HEK293 (cell line): ENCODE data around the gene SPRY4.

Source experiments
- CTCF ChIA-PET: fragments of 350-600 bp; formaldehyde crosslinking; extraction: SDS; loops from one replicate; lab custom pipeline; 2021; ENCODE audit warnings: antibody characterized with exemption; lab: Yijun Ruan, JAX
- POLR2A ChIA-PET: fragments of 300-600 bp; formaldehyde crosslinking; extraction: SDS; loops from one replicate; lab custom pipeline; 2020; ENCODE audit warnings: antibody characterized with exemption, inconsistent platforms; lab: Yijun Ruan, JAX
- H3K27ac ChIP-seq: fragments of 200-500 bp; sonication (Bioruptor generic); 2 replicates; pipeline ENCODE4 v1.5.1; 2014; ENCODE audit warnings: low read depth, low read length, control low read depth, inconsistent platforms; ENCODE audit errors: extremely low read depth
- H3K36me3 ChIP-seq, 2 experiments: fragments of 200-500 bp in 1 of 2; sonication (Bioruptor generic) in 1 of 2; 1 replicate in 1 of 2; 2 replicates in 1 of 2; pipeline ENCODE4 v1.5.1; 2014 to 2017; ENCODE audit warnings: inconsistent platforms in 2 of 2, low read length in 2 of 2; ENCODE audit not compliant: control insufficient read depth in 2 of 2, insufficient read depth in 1 of 2
- H3K4me1 ChIP-seq: fragments of 200-500 bp; sonication (Bioruptor generic); 2 replicates; pipeline ENCODE4 v1.5.1; 2014; ENCODE audit warnings: mild to moderate bottlenecking, low read length, inconsistent platforms; ENCODE audit not compliant: control insufficient read depth, insufficient read depth
- H3K4me3 ChIP-seq: 2 replicates; pipeline ENCODE4 v1.5.1; 2011; ENCODE audit warnings: low read depth, mild to moderate bottlenecking, control low read depth, low read length, moderate library complexity
- H3K9me3 ChIP-seq: fragments of 200-500 bp; sonication (Bioruptor generic); 2 replicates; pipeline ENCODE4 v1.5.1; 2014; ENCODE audit warnings: low read depth, low read length, inconsistent platforms; ENCODE audit not compliant: control insufficient read depth, insufficient read depth
- AEBP2 ChIP-seq: fragments of 450-650 bp; formaldehyde crosslinking; IDR thresholded peaks from 2 replicates; pipeline ENCODE4 v1.5.1; 2016; ENCODE audit warnings: missing biosample characterization, missing genetic modification characterization, borderline replicate concordance
- HIC1 ChIP-seq: fragments of 450-650 bp; formaldehyde crosslinking; IDR thresholded peaks from 2 replicates; pipeline ENCODE4 v1.5.1; 2016; ENCODE audit warnings: missing biosample characterization, missing genetic modification characterization
- PRDM2 ChIP-seq: fragments of 450-650 bp; formaldehyde crosslinking; IDR thresholded peaks from 2 replicates; pipeline ENCODE4 v1.5.1; 2016; ENCODE audit warnings: missing biosample characterization, missing genetic modification characterization, borderline replicate concordance
- SALL2 ChIP-seq: fragments of 450-650 bp; formaldehyde crosslinking; IDR thresholded peaks from 2 replicates; pipeline ENCODE4 v1.5.0; 2017; ENCODE audit warnings: missing biosample characterization, mild to moderate bottlenecking, missing genetic modification characterization, borderline replicate concordance
- SETDB1 ChIP-seq: IDR thresholded peaks from one replicate; pipeline ENCODE4 v1.6.1; 2017; ENCODE audit warnings: mild to moderate bottlenecking, low read length, moderate library complexity, mixed read lengths; ENCODE audit not compliant: insufficient read length
- SP2 ChIP-seq: fragments of 450-650 bp; formaldehyde crosslinking; IDR thresholded peaks from 2 replicates; pipeline ENCODE4 v1.5.1; 2016; ENCODE audit warnings: missing biosample characterization, missing genetic modification characterization
- SP3 ChIP-seq: fragments of 450-650 bp; formaldehyde crosslinking; IDR thresholded peaks from 2 replicates; pipeline ENCODE4 v1.5.1; 2016; ENCODE audit warnings: missing biosample characterization, missing genetic modification characterization
- TRIM28 ChIP-seq: IDR thresholded peaks from 2 replicates; pipeline ENCODE4 v1.6.1; 2011; ENCODE audit warnings: low read length, control low read depth, borderline replicate concordance
- ZBTB20 ChIP-seq: fragments of 450-650 bp; formaldehyde crosslinking; IDR thresholded peaks from 2 replicates; pipeline ENCODE4 v1.5.1; 2016; ENCODE audit warnings: missing biosample characterization, missing genetic modification characterization
- ZFP69B ChIP-seq: fragments of 450-650 bp; formaldehyde crosslinking; IDR thresholded peaks from 2 replicates; pipeline ENCODE4 v1.5.1; 2016; ENCODE audit warnings: missing biosample characterization, missing genetic modification characterization
- ZIC2 ChIP-seq: fragments of 450-650 bp; formaldehyde crosslinking; IDR thresholded peaks from 2 replicates; pipeline ENCODE4 v1.5.1; 2016; ENCODE audit warnings: missing biosample characterization, missing genetic modification characterization
- ZNF10 ChIP-seq: fragments of 450-650 bp; formaldehyde crosslinking; IDR thresholded peaks from 2 replicates; pipeline ENCODE4 v1.5.1; 2017; ENCODE audit warnings: missing biosample characterization, missing genetic modification characterization
- ZNF138 ChIP-seq: fragments of 450-650 bp; formaldehyde crosslinking; IDR thresholded peaks from 2 replicates; pipeline ENCODE4 v1.5.1; 2016; ENCODE audit warnings: missing biosample characterization, missing genetic modification characterization, borderline replicate concordance
- ZNF169 ChIP-seq: fragments of 450-650 bp; formaldehyde crosslinking; IDR thresholded peaks from 2 replicates; pipeline ENCODE4 v1.5.1; 2016; ENCODE audit warnings: missing biosample characterization, missing genetic modification characterization
- ZNF184 ChIP-seq: fragments of 450-650 bp; IDR thresholded peaks from 2 replicates; pipeline ENCODE4 v1.5.1; 2018; ENCODE audit warnings: missing biosample characterization, mild to moderate bottlenecking, missing genetic modification characterization
- ZNF280D ChIP-seq: fragments of 450-650 bp; formaldehyde crosslinking; IDR thresholded peaks from 2 replicates; pipeline ENCODE4 v1.5.1; 2016; ENCODE audit warnings: missing biosample characterization, missing genetic modification characterization
- ZNF610 ChIP-seq: fragments of 450-650 bp; formaldehyde crosslinking; IDR thresholded peaks from 2 replicates; pipeline ENCODE4 v1.5.1; 2016; ENCODE audit warnings: missing biosample characterization, missing genetic modification characterization, borderline replicate concordance
- ZNF660 ChIP-seq: fragments of 450-650 bp; IDR thresholded peaks from 2 replicates; pipeline ENCODE4 v1.5.1; 2018; ENCODE audit warnings: missing biosample characterization, mild to moderate bottlenecking, missing genetic modification characterization
- ZNF837 ChIP-seq: fragments of 450-650 bp; formaldehyde crosslinking; IDR thresholded peaks from 2 replicates; pipeline ENCODE4 v1.5.1; 2016; ENCODE audit warnings: missing biosample characterization, missing genetic modification characterization

Gene SPRY4

GRCh38 chr5:142311725-142312124 lies 13.1 kb downstream of the SPRY4 start:
- H3K4me1 ChIP-seq = peaks cover 8% of the 10 kb centered on the region
- H3K36me3 ChIP-seq = peaks cover 0 to 23% of the 10 kb centered on the region in 2 experiments; a peak in 2 of 3 replicates
- CTCF ChIA-PET = interaction anchor here (1.5 kb wide), 1 partner anchor 13 kb away, joined by 4 read pairs; the partner anchor contains the start of gene SPRY4
- POLR2A ChIA-PET = no interaction called here
- TF ChIP-seq ZNF837 = no peak
- TF ChIP-seq ZIC2 (tag by site-specific recombination) = no peak
- no peak for TF ChIP-seq PRDM2 (tag by site-specific recombination)
- no peak for TF ChIP-seq ZNF10
- no peak for TF ChIP-seq SP2 (tag by site-specific recombination)
- no peak for TF ChIP-seq ZFP69B (tag by site-specific recombination)
- no peak for TF ChIP-seq ZNF169 (tag by site-specific recombination)
- TF ChIP-seq ZNF660 (tag by site-specific recombination) = no peak
- no peak for TF ChIP-seq SETDB1
- no peak for TF ChIP-seq TRIM28
- TF ChIP-seq ZNF280D (tag by site-specific recombination) = no peak
- TF ChIP-seq SALL2 (tag by site-specific recombination) = no peak
- TF ChIP-seq ZBTB20 (tag by site-specific recombination) = no peak
- TF ChIP-seq ZNF610 (tag by site-specific recombination) = no peak
- TF ChIP-seq ZNF184 (tag by site-specific recombination) = no peak
- TF ChIP-seq HIC1 (tag by site-specific recombination) = no peak
- TF ChIP-seq AEBP2 (tag by site-specific recombination) = no peak
- no peak for TF ChIP-seq ZNF138
- no peak for TF ChIP-seq SP3
- H3K9me3 ChIP-seq = no peaks in the 10 kb centered on the region
- H3K27ac ChIP-seq = no peak overlapping the region
- H3K4me3 ChIP-seq = no peak overlapping the region
